H1 (cell line): ENCODE data around the gene BTN1A1. TPM values are rescaled to one million over a fixed set of nuclear protein-coding genes. Genes with fewer than 3 reads are reported as not detected.

Experiments used
- polyA plus RNA-seq, 7 experiments: library from polyadenylated mRNA; depleted of rRNA in 3 of 7; stranded (reverse) in 5 of 7; unstranded in 2 of 7; fragments of >200 nt in 5 of 7; fragments of 200-250 nt in 2 of 7; gene quantifications; 1 replicate in 5 of 7; 2 replicates in 1 of 7; 4 replicates in 1 of 7; pipeline versions ENCODE4 v1.2.1 to v1.2.3, GENCODE V29; 2011 to 2013; ENCODE audit warnings: missing spikeins in 2 of 7, mixed read lengths in 2 of 7
- small RNA-seq: library from polyadenylated mRNA; stranded (forward); fragments of <200 nt; extraction: miRNeasy Mini kit (QIAGEN cat#:217004); gene quantifications from one replicate; pipeline ENCODE3, GENCODE V24; 2013; ENCODE audit not compliant: insufficient read depth
- total RNA-seq: library from RNA; stranded (reverse); fragmentation: NEBNext Ultra II Directional; extraction: Animal tissue kit (Norgen Biotek cat#: 25700); gene quantifications from 2 replicates; pipeline ENCODE4 v1.2.1, GENCODE V29; 2021

BTN1A1 gene
- total and polyA plus RNA-seq, 2 of the 8 experiments (the other 6 are each of a cell fraction or from before 2014, with no cell fraction given), result 0.28 to 0.35 TPM

Small RNAs within 50 kb of the gene (small RNA-seq; reads per million reads assigned to genes)
- gene RNU6-502P, result not detected

Other genes with a start within 250 kb of the BTN1A1 start
- gene BTN3A2, start 135.1 kb upstream of the BTN1A1 start, total RNA-seq, result 5.5 and 5.6 TPM in 2 replicates
- gene BTN3A2, start 135.1 kb upstream of the BTN1A1 start, polyA plus RNA-seq (2011; rRNA removed), result 3.4 and 5.3 TPM in 2 replicates
- gene BTN2A2, start 117.2 kb upstream of the BTN1A1 start, total RNA-seq, result 16.0 and 20.2 TPM in 2 replicates
- 12.2 and 14.9 TPM in 2 replicates for gene BTN2A2, start 117.2 kb upstream of the BTN1A1 start, polyA plus RNA-seq (2011; rRNA removed)
- 5.1 and 5.6 TPM in 2 replicates for gene BTN3A1, start 98.0 kb upstream of the BTN1A1 start, total RNA-seq
- 4.4 and 4.7 TPM in 2 replicates for gene BTN3A1, start 98.0 kb upstream of the BTN1A1 start, polyA plus RNA-seq (2011; rRNA removed)
- gene BTN3A3, start 59.8 kb upstream of the BTN1A1 start, total RNA-seq, result 2.0 and 3.4 TPM in 2 replicates
- 2.6 and 2.9 TPM in 2 replicates for gene BTN3A3, start 59.8 kb upstream of the BTN1A1 start, polyA plus RNA-seq (2011; rRNA removed)
- 10.6 and 11.0 TPM in 2 replicates for gene BTN2A1, start 42.3 kb upstream of the BTN1A1 start, total RNA-seq
- gene BTN2A1, start 42.3 kb upstream of the BTN1A1 start, polyA plus RNA-seq (2011; rRNA removed), result 8.7 and 8.9 TPM in 2 replicates
- 61.9 and 66.4 TPM in 2 replicates for gene HMGN4, start 38.1 kb downstream of the BTN1A1 start, total RNA-seq
- gene HMGN4, start 38.1 kb downstream of the BTN1A1 start, polyA plus RNA-seq (2011; rRNA removed), result 18.3 and 23.4 TPM in 2 replicates
- gene ABT1, start 96.7 kb downstream of the BTN1A1 start, total RNA-seq, result 20.5 and 20.6 TPM in 2 replicates
- 28.4 and 30.7 TPM in 2 replicates for gene ABT1, start 96.7 kb downstream of the BTN1A1 start, polyA plus RNA-seq (2011; rRNA removed)
- 29.7 and 35.0 TPM in 2 replicates for gene ZNF322, start 159.4 kb downstream of the BTN1A1 start, total RNA-seq
- 3.5 and 5.3 TPM in 2 replicates for gene ZNF322, start 159.4 kb downstream of the BTN1A1 start, polyA plus RNA-seq (2011; rRNA removed)